ENCODE results near the gene LRRC39.

Gene LRRC39

GRCh38 chr1:100101564-100101963 lies 76.5 kb downstream of the LRRC39 start:
- no peaks in the 10 kb centered on the region for H4K20me1 ChIP-seq (ENCODE audit: insufficient read depth, low read length, poor library complexity, severe bottlenecking)
- H3K36me3 ChIP-seq (ENCODE audit: insufficient read depth, low read length), result peaks cover 91% of the 10 kb centered on the region
- H3K9ac ChIP-seq (ENCODE audit: low read depth, low read length, poor library complexity, severe bottlenecking), result no peak overlapping the region
- H3K9me2 ChIP-seq (replicated peaks; ENCODE audit: low read depth, low read length), result no peaks in the 10 kb centered on the region
- no peak overlapping the region for H3K4me3 ChIP-seq (ENCODE audit: low read length, poor library complexity, severe bottlenecking)
- no peaks in the 10 kb centered on the region for H3K27me3 ChIP-seq (ENCODE audit: insufficient read depth, low read length, poor library complexity, severe bottlenecking)
- no peaks in the 10 kb centered on the region for H3K79me2 ChIP-seq (ENCODE audit: insufficient read depth, low read length)
- H3K9me3 ChIP-seq (ENCODE audit: insufficient read depth, low read depth, low read length), result no peaks in the 10 kb centered on the region
- H3F3A ChIP-seq (ENCODE audit: low read depth), result no peaks in the 10 kb centered on the region
- no peak overlapping the region for H2AFZ ChIP-seq (ENCODE audit: low read length)
- TF ChIP-seq CTCF (conservative IDR thresholded peaks at IDR 0.05; ENCODE audit: low read length) (no peak), EZH2phosphoT487 (IDR thresholded peaks at IDR 0.05; ENCODE audit: borderline replicate concordance) (no peak)
- no peak overlapping the region for H3K4me2 ChIP-seq (ENCODE audit: low read depth, low read length, poor library complexity, severe bottlenecking)
- no peaks in the 10 kb centered on the region for H3K4me1 ChIP-seq (ENCODE audit: insufficient read depth, low read length, poor library complexity, severe bottlenecking)

- H2AFZ ChIP-seq (ENCODE audit: low read length), result no peak overlapping the region
- H3K4me2 ChIP-seq (ENCODE audit: low read depth, low read length, poor library complexity, severe bottlenecking), result no peak overlapping the region
- H3K9ac ChIP-seq (ENCODE audit: low read depth, low read length, poor library complexity, severe bottlenecking), result no peak overlapping the region
- H3K36me3 ChIP-seq (ENCODE audit: insufficient read depth, low read length), result peaks cover 91% of the 10 kb centered on the region
- no peaks in the 10 kb centered on the region for H3K9me2 ChIP-seq (replicated peaks; ENCODE audit: low read depth, low read length)
- TF ChIP-seq EZH2phosphoT487 (IDR thresholded peaks at IDR 0.05; ENCODE audit: borderline replicate concordance) (no peak), CTCF (conservative IDR thresholded peaks at IDR 0.05; ENCODE audit: low read length) (no peak)
- no peaks in the 10 kb centered on the region for H4K20me1 ChIP-seq (ENCODE audit: insufficient read depth, low read length, poor library complexity, severe bottlenecking)
- no peaks in the 10 kb centered on the region for H3K4me1 ChIP-seq (ENCODE audit: insufficient read depth, low read length, poor library complexity, severe bottlenecking)
- no peaks in the 10 kb centered on the region for H3K27me3 ChIP-seq (ENCODE audit: insufficient read depth, low read length, poor library complexity, severe bottlenecking)
- no peak overlapping the region for H3K4me3 ChIP-seq (ENCODE audit: low read length, poor library complexity, severe bottlenecking)
- H3F3A ChIP-seq (ENCODE audit: low read depth), result no peaks in the 10 kb centered on the region
- H3K9me3 ChIP-seq (ENCODE audit: insufficient read depth, low read depth, low read length), result no peaks in the 10 kb centered on the region
- H3K79me2 ChIP-seq (ENCODE audit: insufficient read depth, low read length), result no peaks in the 10 kb centered on the region
Measured at GRCh38 chr1:100100202-100100601, 77.9 kb downstream of the LRRC39 start.

All from Loucy (cell line).